Gastroesophageal sphincter (tissue), 4 donors: ENCODE data around the gene KLHL17. TPM values are rescaled to one million over a fixed set of nuclear protein-coding genes. Genes with fewer than 3 reads are reported as not detected.

Experiments
- ATAC-seq: fragments of 150-250 bp; one replicate; pipeline ENCODE4 v1.9.1; 2016; ENCODE audit warnings: mild to moderate bottlenecking, moderate library complexity
- H3K27ac ChIP-seq, 4 donors: fragments of 200-600 bp; sonication (generic) in 3 of 4; 1 replicate in 3 of 4; 2 replicates in 1 of 4; pipeline ENCODE4 v1.5.1; 2016 to 2019
- H3K27me3 ChIP-seq: fragments of 200-600 bp; sonication (generic); one replicate; pipeline ENCODE4 v1.5.1; 2019
- H3K36me3 ChIP-seq, 2 donors: fragments of 200-600 bp; sonication (generic); one replicate each; pipeline ENCODE4 v1.5.1; 2019; ENCODE audit warnings: control low read depth in 1 of 2
- H3K4me1 ChIP-seq, 3 donors: fragments of 200-600 bp; sonication (generic); 1 replicate in 2 of 3; 2 replicates in 1 of 3; pipeline ENCODE4 v1.5.1; 2016 to 2019; ENCODE audit warnings: control low read depth in 2 of 3
- H3K4me3 ChIP-seq, 2 donors: fragments of 200-600 bp; sonication (generic); one replicate each; pipeline ENCODE4 v1.5.1; 2019; ENCODE audit warnings: mild to moderate bottlenecking in 1 of 2, moderate library complexity in 1 of 2
- H3K9me3 ChIP-seq, 3 donors: fragments of 200-600 bp; sonication (generic); one replicate each; pipeline ENCODE4 v1.5.1; 2017 to 2019; ENCODE audit warnings: control low read depth in 2 of 3
- CTCF ChIP-seq, 4 experiments: fragments of 200-600 bp in 2 of 4; fragments of 450-650 bp in 2 of 4; sonication (generic) in 1 of 4; IDR thresholded peaks; one replicate each; pipeline ENCODE4 v1.5.1; 2017 to 2019; ENCODE audit warnings: antibody characterized with exemption in 4 of 4, mild to moderate bottlenecking in 2 of 4, moderate library complexity in 2 of 4
- EP300 ChIP-seq: sonication (generic); formaldehyde crosslinking; IDR thresholded peaks from one replicate; pipeline ENCODE4 v1.6.1; 2017; ENCODE audit warnings: antibody characterized with exemption, mild to moderate bottlenecking
- POLR2A ChIP-seq, 2 donors: fragments of 450-650 bp; IDR thresholded peaks; one replicate each; pipeline ENCODE4 v1.6.1; 2017; ENCODE audit warnings: antibody characterized with exemption in 2 of 2, mild to moderate bottlenecking in 2 of 2, moderate library complexity in 1 of 2
- POLR2AphosphoS5 ChIP-seq: sonication (generic); formaldehyde crosslinking; IDR thresholded peaks from one replicate; pipeline ENCODE4 v1.6.1; 2017; ENCODE audit warnings: antibody characterized with exemption
- WGBS, 2 donors: methylation state at CpG; one replicate each; pipeline ENCODE4 v1.1.5; 2018; ENCODE audit warnings: low coverage in 1 of 2; 5-methylcytosine and 5-hydroxymethylcytosine counted together
- total RNA-seq, 4 donors: library from RNA; depleted of rRNA; stranded (reverse); fragments of >200 nt; gene quantifications; one replicate each; pipeline ENCODE4 v1.1.0, GENCODE V29; 2016

The KLHL17 gene
- total RNA-seq, 4 donors from 2014 or later, result 3.6 to 12.0 (median 10.1) TPM

- no peaks in the 10 kb centered on the region for H3K36me3 ChIP-seq
- no peak for TF ChIP-seq CTCF (IDR thresholded peaks at IDR 0.05)
- no peak for TF ChIP-seq POLR2AphosphoS5
- no peak for TF ChIP-seq EP300
- no peak for TF ChIP-seq POLR2A (IDR thresholded peaks at IDR 0.05)
- ATAC-seq, result no peak
- no peak overlapping the region for H3K4me3 ChIP-seq
- peaks cover 92% of the 10 kb centered on the region for H3K27me3 ChIP-seq
- H3K4me1 ChIP-seq, result peaks cover 0 to 55% (median 22%) of the 10 kb centered on the region in 3 donors
- H3K9me3 ChIP-seq, result no peaks in the 10 kb centered on the region
- WGBS, 2 donors, result 70 to 100% methylated on average over 1 to 4 of the region's 6 CpGs
- no peak overlapping the region for H3K27ac ChIP-seq
Observed at GRCh38 chr1:918843-919242, 41.5 kb upstream of the KLHL17 start.

GRCh38 chr1:919271-919872, 41.0 kb upstream of the KLHL17 start:
- H3K4me1 ChIP-seq, result peaks cover 0 to 61% (median 22%) of the 10 kb centered on the region in 3 donors
- H3K27me3 ChIP-seq, result peaks cover 92% of the 10 kb centered on the region
- TF ChIP-seq POLR2AphosphoS5 (no peak), POLR2A (IDR thresholded peaks at IDR 0.05) (no peak), CTCF (IDR thresholded peaks at IDR 0.05) (no peak), EP300 (no peak)
- no CpG with 5 or more reads among the region's 29 CpGs for WGBS, 2 donors
- no peak overlapping the region for H3K27ac ChIP-seq
- no peaks in the 10 kb centered on the region for H3K9me3 ChIP-seq
- no peak for ATAC-seq
- H3K36me3 ChIP-seq, result no peaks in the 10 kb centered on the region
- H3K4me3 ChIP-seq, result no peak overlapping the region

- WGBS, 2 donors, result no CpG with 5 or more reads among the region's 23 CpGs
- H3K27ac ChIP-seq, result no peak overlapping the region
- no peaks in the 10 kb centered on the region for H3K36me3 ChIP-seq
- peaks cover 0 to 67% (median 28%) of the 10 kb centered on the region in 3 donors for H3K4me1 ChIP-seq
- no peaks in the 10 kb centered on the region for H3K9me3 ChIP-seq
- TF ChIP-seq POLR2A (IDR thresholded peaks at IDR 0.05), result no peak
- no peak for TF ChIP-seq POLR2AphosphoS5
- no peak for TF ChIP-seq EP300
- ATAC-seq, result no peak
- H3K27me3 ChIP-seq, result peaks cover 97% of the 10 kb centered on the region
- no peak overlapping the region for H3K4me3 ChIP-seq
Observed at GRCh38 chr1:920010-920409, 40.4 kb upstream of the KLHL17 start.

DNA sequence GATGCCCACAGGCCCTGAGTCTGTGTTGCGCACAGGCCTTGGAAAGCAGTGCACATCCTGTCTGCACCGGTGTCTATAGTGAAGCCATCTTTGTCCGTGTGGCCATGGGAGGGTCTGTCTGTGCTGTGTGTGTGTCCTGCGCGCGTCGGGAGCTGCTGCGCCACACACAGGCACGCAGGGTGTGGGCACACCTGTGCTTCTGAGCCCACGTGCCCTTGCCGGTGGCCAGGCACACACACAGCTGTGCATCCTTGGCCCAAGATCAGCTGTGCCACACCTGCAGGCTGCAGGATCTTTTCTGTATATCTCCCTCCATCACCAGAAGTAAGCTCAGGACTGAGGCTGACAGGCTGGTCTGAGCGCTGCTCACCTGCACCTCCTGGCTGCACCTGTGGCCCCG, 39.9 kb upstream of the KLHL17 start:
- peaks cover 0 to 72% (median 30%) of the 10 kb centered on the region in 3 donors for H3K4me1 ChIP-seq
- H3K27me3 ChIP-seq, result peaks cover 98% of the 10 kb centered on the region
- WGBS, 2 donors, result 4% methylated on average over 4 of the region's 13 CpGs; no CpG with 5 or more reads in 1 of the 2 donors

More for the DNA sequence above, 39.9 kb upstream of the KLHL17 start:
- Histone ChIP-seq H3K36me3 (no peaks in the 10 kb centered on the region), H3K27ac (no peak overlapping the region), H3K9me3 (no peaks in the 10 kb centered on the region), H3K4me3 (no peak overlapping the region)
- ATAC-seq, result no peak
- no peak for TF ChIP-seq POLR2A (IDR thresholded peaks at IDR 0.05)
- no peak for TF ChIP-seq CTCF (IDR thresholded peaks at IDR 0.05)
- no peak for TF ChIP-seq EP300
- no peak for TF ChIP-seq POLR2AphosphoS5
